NOMO-1 treated with DMSO at 0.1 percent for 48 hours (cell line): Measurements from ENCODE around the gene SLC30A7.
"Not testable (repeated sequence)": the region's sequence is repeated elsewhere in the genome, so short reads cannot be mapped to it uniquely, and the experiment has no call there.

Experiments
- DNase-seq: peaks from one replicate; lab custom pipeline; 2025; ENCODE audit not compliant: unreplicated experiment; lab: John Stamatoyannopoulos, UW

Gene SLC30A7

GRCh38 chr1:100936194-100936967, 40.5 kb downstream of the SLC30A7 start:
- peak; percentile 72 for DNase-seq

- DNase-seq = no peak
These were observed 45.2 kb downstream of the SLC30A7 start for GRCh38 chr1:100941098-100941527.

GRCh38 chr1:100941580-100942216, 45.8 kb downstream of the SLC30A7 start:
- no peak for DNase-seq

- no peak for DNase-seq
These were observed 46.6 kb downstream of the SLC30A7 start for GRCh38 chr1:100942304-100943046.

GRCh38 chr1:100943533-100943932, 47.6 kb downstream of the SLC30A7 start:
- DNase-seq = no peak

GRCh38 chr1:100946064-100946463, 50.2 kb downstream of the SLC30A7 start:
- not testable (repeated sequence) for DNase-seq

GRCh38 chr1:100947816-100948215, 51.9 kb downstream of the SLC30A7 start:
- not testable (repeated sequence) for DNase-seq

- DNase-seq = not testable (repeated sequence)
These were observed 53.0 kb downstream of the SLC30A7 start for GRCh38 chr1:100948721-100949405.

GRCh38 chr1:100949515-100950158, 53.7 kb downstream of the SLC30A7 start:
- not testable (repeated sequence) for DNase-seq

GRCh38 chr1:100950337-100950736, 54.4 kb downstream of the SLC30A7 start:
- no peak for DNase-seq

- DNase-seq = no peak
These were observed 54.9 kb downstream of the SLC30A7 start for GRCh38 chr1:100950781-100951180.

- DNase-seq = no peak
These were observed 56.3 kb downstream of the SLC30A7 start for GRCh38 chr1:100952104-100952745.

- DNase-seq = not testable (repeated sequence)
These were observed 57.1 kb downstream of the SLC30A7 start for GRCh38 chr1:100952970-100953369.

GRCh38 chr1:100953960-100954730, 58.3 kb downstream of the SLC30A7 start:
- no peak for DNase-seq

GRCh38 chr1:100955322-100955721, 59.4 kb downstream of the SLC30A7 start:
- peak; percentile 56 for DNase-seq

GRCh38 chr1:100959502-100960060, 63.7 kb downstream of the SLC30A7 start:
- no peak for DNase-seq

- DNase-seq = no peak
These were observed 64.2 kb downstream of the SLC30A7 start for GRCh38 chr1:100960098-100960497.

GRCh38 chr1:100968621-100969020, 72.7 kb downstream of the SLC30A7 start:
- DNase-seq = no peak

- no peak for DNase-seq
These were observed 73.4 kb downstream of the SLC30A7 start for GRCh38 chr1:100969327-100969726.
